Measurements from ENCODE around the gene CISH.

Gene CISH

DNA sequence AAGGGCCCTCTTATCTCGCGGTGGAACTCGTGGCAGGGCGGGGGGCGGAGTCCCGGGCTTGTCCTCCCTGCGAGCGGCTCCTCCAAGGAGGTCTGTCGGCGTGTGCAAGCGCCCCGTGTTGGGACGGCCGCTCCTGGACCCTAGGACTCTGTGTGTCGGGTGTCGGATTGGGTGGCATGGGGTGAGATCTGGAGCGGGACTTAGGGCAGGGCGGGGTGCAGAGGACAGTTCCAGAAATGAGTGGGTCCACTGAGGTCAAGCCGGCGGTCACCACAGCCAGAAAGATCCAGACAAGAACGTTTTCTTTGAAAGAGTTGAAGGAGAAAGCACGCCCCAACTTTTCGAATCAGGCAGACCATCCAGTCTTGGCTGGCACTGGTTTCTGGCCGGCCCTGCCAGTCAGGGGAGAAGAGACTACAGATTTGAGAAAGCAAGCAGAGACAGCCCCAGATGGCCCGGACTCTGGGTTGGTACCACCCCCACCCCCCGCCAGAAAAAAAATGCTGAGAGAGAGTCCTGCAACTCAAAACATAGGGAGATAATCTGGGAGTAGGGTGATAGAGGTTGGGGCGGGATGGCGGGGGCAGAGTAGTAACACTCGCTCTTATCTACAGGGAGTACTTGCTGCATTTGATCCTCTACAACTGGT, 784 bp upstream of the CISH start:
- no peak for DNase-seq

DNA sequence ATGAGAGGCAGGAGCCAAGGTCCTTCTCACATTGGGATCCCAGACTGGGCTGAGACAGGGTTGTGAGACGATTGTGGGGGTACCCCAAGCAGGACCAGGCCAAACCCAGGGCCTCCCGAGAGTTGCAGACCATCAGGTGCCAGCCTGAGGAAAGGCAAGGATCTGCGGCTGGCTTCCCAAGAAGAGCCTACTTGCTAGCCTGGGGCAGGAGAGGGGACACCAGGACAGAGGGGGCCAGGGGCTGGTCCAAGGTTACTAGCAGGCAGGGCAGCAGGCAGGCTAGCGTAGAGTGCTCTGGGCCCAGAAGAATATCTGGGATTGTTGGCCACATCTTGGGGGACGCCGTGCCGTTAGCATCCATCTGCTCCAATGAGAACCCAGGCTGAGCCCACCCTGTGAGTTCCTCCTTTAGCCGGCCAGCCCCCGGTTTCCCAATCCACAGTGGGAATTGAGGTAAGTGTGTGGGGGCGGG, 546 bp downstream of the CISH start:
- no peak for DNase-seq

DNA sequence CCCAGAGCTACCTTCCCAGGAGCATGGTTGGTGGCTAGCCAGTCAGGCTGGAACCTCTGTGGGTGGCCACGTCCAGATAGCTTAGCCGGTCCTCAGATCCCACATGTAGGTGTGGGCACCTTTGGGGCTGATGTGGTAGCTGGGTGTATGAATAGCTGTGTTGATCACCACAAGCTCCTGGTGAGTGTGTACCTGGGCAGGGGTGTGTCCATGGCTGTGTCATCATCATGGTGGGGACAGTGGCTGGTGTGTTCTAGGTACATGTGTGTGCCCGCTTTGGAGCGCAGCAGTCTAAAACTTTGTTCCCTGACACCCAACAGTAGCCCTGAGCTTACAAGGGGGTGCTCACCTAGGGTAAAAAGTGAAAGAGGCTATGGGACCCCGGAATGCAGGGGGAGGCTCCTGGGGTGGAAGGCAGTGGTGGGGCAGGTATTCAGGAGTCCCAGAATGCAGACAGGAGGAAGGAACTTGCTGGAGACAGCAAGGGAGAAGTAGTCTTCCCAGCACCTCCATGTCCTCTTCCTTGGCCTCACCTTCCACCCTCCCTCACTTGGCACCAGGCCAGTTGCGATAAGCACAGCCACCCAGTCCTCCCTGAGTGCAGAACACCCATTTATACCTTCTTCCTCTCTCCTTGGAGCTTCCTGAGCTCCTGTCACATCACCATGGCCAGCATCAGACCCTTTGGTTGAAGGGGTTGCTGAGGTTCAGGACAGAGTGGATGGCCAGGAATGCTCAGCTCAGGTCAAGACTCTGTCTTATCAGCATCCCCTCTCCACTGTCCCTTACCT, 1.2 kb downstream of the CISH start:
- no peak for DNase-seq

GRCh38 chr3:50609763-50610085, 1.9 kb downstream of the CISH start:
- DNase-seq: no peak

DNA sequence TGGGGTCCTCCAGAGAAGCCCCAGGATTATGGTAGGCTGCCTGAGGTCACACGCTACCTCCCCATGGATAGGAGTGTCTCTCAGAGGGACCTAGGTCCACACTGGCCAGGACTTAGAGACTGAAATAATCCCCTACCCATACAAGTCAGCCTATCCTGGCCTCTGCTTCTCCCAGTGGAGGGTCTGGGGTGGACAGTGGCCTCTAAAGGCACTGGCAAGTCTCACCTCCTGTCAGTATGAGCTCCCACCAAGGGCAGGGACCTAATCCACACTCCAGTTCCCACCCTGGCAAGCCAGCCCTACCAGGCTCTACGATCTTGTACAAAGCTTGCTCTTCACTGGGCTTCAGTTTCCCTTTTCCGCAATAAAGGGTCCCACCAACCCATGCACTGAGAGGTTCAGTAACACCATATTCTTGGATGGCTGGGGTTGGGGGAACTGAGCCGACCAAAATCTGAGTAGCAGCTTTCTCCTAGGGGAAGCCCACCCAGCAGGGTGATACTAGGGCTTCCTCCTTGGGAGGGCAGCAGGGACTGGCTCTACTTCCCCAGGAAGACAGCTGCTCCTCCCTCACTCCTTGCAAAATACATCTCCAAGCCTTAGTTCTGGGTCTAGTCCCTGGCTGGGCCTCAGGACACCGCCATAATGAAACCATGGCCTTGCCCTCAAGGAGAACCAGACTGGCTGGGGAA, 2.4 kb downstream of the CISH start:
- DNase-seq: no peak

DNA sequence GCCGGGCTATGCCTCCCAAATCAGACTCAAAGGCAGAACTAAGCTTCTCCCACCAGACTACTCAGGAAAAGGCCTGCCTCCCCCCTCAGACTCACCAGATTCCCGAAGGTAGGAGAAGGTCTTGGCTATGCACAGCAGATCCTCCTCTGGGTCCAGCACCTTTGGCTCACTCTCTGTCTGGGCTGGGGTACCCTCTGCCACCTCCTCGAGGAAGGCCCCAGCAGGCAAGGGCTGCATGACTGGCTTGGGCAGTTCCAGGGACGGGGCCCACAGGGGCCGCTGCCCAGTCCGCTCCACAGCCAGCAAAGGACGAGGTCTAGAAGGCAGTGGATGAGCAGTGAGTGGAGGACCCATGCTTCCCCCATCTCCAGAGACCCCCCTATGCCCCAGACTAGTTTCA, 3.3 kb downstream of the CISH start:
- DNase-seq: no peak

DNA sequence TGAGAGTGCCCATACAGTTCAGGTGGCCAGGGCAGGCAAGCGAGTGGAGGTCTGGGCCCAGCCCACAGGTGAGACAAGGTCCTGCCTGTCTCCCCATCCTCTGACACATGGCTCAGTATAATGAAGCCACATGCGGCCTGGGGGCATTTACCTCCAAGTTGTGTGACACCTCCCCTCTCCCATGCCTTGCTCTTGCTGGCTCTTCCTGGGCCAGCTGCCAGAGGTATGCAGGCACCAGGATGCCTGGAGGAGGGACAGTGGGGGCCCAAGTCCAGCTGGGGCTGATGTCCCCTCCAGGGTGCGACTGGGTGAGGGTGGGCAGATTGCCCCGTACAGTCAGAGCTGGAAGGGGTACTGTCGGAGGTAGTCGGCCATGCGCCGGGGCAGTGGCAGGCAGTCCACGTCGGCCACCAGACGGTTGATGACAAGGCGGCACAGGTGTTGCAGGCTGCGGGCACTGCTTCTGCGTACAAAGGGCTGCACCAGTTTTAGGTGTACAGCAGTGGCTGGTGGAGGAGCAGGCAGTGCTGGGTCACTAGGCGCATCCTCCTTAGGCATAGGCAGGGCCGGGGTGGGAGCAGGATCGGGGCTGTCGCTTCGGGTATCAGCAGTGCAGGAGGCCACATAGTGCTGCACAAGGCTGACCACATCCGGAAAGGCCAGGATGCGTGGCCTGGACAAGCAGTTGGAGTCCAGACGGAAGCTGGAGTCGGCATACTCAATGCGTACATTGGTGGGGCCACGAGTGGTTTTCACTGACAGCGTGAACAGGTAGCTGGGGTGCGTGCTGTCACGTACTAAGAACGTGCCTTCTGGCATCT, 4.1 kb downstream of the CISH start:
- DNase-seq: no peak

DNA sequence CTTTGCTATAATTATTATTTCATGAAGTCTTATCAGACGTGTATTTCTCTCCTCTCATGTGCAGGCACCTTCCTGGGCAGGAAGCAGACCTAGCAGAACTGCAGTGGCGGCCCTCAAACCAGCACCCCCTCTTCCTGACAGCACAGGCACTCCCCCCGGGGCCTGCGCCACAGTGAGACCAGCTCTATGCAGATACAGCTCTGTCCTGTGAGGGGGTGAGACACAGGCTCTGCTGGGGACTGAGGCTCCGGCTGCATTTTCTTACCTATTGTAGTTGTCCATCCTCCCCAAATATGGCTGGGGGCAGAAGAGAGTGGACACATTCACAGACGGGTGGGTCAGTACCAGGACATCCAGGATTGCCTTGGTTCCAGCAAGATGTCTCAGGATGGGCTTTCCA, 5.0 kb downstream of the CISH start:
- no peak for DNase-seq

DNA sequence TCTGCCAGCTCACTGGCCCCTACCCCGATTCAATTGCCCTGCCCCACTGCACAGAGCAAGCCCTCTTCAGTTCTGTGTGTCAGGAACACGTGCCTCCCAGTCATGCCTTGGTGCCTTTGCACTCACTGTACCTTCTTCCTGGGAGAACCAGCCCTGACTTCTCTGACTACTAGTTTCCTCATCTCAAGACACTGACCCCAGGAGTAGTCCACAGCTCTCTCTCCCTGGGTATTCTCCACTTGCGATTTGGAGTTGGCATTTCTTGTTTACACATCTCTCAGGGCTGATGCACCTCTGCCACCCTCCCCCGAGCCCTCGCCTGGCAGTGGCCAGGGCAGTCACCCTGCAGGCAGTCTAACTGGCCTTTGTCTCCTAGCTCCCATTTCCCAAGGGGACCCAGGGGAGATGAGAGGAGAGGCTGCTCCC, 5.7 kb downstream of the CISH start:
- DNase-seq: no peak

DNA sequence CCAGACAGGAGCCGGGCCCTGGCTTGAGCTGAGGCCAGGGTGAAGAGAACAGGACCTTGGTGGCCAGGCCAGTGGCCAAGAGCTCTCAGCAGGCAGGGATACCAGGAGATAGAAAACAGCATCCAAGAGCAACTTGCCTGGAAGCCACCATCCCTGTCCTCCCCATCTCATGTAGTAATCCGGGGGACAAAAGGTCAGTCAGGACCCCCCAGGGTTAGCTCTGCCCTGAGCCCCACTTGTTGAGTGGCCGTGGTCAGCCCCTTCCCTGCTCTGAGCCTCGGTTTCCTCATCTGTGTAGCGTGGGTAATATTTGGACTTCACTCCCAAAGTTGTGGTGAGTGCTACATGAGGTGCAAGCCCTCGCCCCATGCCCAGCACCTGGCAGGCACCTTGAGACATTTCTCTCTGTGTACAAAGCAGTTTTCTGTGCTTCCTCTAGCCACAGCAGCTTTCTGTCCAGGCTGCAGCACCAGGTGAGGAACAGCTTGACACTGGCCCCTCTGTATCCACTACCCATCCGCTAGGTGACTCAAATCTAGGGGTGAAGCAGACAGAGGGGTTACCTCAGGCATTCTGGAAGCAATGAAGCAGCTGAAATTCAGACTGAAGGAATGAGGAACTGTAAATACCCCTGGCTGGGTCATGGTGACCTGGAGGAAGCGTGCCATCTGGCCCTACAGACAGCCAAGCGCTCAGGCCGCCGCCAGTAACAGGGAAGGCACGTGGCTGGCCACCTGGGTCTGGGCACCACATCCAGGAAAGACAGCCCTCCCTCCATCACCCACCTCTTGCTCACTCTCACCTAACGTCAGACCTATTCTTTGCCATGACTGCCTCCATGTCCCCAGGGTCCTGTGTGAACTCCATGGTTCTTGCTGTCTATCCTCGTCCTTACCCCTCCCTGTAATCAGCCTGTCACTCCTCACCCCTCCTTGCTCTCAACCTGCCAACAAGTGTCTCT, 6.7 kb downstream of the CISH start:
- DNase-seq: no peak

DNA sequence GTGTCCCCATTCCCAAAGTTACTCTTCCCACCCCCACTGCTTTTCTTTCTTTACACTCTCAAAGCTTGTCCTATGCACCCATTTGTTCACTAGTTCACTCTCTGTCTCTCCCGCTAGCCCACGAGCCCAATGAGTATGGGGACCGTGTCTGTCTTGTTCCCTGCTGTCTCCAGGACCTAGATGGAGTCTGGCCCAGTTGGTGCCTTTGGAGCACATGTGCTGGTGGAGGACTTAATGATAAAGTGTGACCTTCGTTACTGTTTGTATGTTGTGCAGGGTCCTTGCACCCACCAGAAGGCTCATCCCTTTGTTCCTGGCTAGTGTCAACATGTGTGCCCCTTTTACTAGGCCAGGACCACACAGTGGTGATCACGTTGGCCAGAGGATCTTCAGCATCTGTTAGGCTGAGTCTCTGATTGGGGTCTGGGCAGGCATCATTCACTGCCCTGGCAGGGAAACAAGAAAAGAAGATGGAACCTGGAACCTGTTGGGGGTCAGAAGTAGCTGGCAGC, 7.4 kb downstream of the CISH start:
- DNase-seq: no peak

- DNase-seq: no peak
Measured at GRCh38 chr3:50603261-50604109, 8.1 kb downstream of the CISH start.

DNA sequence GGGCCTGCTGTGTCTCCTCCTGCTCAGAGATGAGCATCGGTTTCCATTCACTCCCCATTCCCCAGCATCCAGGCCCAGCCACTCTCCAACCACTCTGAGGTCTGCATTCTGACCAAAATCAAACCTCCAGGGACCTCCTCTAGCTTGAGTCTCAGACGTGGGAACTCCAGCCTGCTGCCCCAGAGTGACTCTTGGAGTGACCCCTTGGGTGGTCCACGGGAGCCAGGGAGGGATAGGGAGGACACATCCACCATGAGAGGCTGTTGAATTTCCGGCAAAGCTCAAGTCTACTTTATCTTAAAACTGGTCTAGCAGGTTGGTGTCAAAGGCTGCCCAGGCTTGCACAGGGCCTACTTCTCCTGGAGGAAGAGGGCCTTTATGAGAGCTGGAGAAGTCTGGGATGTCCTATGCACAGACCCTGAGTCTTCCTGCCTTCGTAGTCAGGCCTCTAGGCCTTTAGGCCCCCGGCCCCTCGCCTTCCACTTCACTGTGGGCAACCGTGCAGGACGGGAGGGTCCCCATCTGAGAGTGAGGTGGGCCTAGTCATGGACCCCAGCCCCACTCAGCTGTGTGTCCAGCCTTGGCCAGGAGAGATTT, 8.9 kb downstream of the CISH start:
- DNase-seq: no peak

- DNase-seq: peak; percentile 40 to 74
Measured at GRCh38 chr3:50600841-50601591, 10.6 kb downstream of the CISH start.

DNA sequence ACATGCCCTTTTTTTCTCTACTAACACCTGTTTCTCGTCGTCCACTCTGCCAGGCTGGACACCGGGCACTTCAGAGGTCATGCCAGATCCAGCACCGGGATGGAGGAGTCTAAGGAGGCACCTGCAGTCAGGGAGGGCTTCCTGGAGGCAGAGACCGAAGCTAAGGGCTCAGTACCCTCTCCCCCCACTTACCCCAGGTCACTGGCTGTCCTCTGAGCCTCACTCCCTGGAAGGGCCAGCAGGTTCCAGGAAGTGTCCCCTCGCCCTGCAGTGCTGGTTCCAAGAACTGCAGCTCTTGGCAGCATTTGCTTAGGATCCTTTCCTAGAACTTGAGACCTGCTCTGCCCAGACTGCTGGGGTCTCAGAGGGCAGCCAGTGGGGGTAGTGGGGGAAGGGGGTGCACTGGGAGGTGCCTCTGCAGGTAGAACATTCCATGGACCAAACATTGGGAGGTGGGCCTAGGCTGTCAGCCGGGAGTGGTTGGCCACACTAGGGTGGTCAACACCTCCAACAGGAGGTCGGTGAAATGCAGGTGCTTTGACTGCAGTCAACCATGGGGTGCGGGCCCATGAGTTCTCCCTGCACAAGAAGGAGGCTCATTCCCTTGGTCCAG, 11.3 kb downstream of the CISH start:
- no peak for DNase-seq

- DNase-seq: no peak
Measured at GRCh38 chr3:50599716-50600118, 11.9 kb downstream of the CISH start.

GRCh38 chr3:50599115-50599715, 12.4 kb downstream of the CISH start:
- no peak for DNase-seq

DNA sequence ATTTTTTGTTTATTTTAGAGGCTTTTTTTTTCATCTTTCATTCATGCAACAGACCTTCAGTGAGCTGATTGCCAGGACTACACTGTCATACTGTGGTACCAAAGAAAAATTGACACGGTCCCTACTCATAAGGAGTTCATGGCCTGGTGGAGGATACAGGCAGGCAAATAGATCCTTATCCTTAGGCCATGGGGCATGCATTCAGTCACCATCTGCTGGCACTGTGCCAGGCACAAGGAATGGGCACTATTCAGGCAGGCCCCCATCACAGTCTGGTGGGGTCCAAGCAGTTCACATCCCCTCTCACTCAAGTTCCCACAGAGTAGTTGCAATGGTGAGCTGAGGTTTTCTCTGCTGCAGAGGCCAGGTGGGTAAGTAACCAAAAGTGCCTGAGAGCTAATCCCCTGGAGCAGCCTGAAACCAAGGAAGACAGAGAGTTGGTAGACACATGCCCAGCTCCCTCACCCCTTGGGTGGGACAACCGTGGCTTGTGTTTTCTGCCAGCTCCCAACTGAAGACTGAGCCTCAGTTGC, 17.3 kb downstream of the CISH start:
- no peak for DNase-seq
